H9 (cell line): ENCODE data around the gene KRTAP6-2. TPM values are rescaled to one million over a fixed set of nuclear protein-coding genes. Genes with fewer than 3 reads are reported as not detected.

ENCODE experiments used
- DNase-seq: peaks from one replicate; pipeline ENCODE4 v3.0.0-alpha.2; 2017
- H2AFZ ChIP-seq: one replicate; pipeline ENCODE4 v1.6.1; 2013; ENCODE audit warnings: mild to moderate bottlenecking, low read length, control low read depth, moderate library complexity
- H2AK5ac ChIP-seq: 2 replicates; pipeline ENCODE4 v1.6.1; 2013; ENCODE audit warnings: low read length, control low read depth, mixed read lengths; ENCODE audit not compliant: insufficient read length
- H2BK120ac ChIP-seq: one replicate; pipeline ENCODE4 v1.6.1; 2013; ENCODE audit warnings: low read depth, mild to moderate bottlenecking, low read length, control low read depth, inconsistent platforms; ENCODE audit not compliant: poor library complexity, severe bottlenecking
- H2BK12ac ChIP-seq: 2 replicates; pipeline ENCODE4 v1.6.1; 2013; ENCODE audit warnings: low read length, control low read depth, mixed read lengths, low read depth; ENCODE audit not compliant: insufficient read length
- H2BK15ac ChIP-seq: 2 replicates; pipeline ENCODE4 v1.6.1; 2013; ENCODE audit warnings: low read depth, low read length, control low read depth
- H2BK20ac ChIP-seq: one replicate; pipeline ENCODE4 v1.6.1; 2013; ENCODE audit warnings: low read depth, mild to moderate bottlenecking, low read length, control low read depth, inconsistent platforms; ENCODE audit not compliant: poor library complexity, severe bottlenecking
- H2BK5ac ChIP-seq: 2 replicates; pipeline ENCODE4 v1.6.1; 2013; ENCODE audit warnings: low read length, control low read depth, mixed read lengths; ENCODE audit not compliant: insufficient read length
- H3K14ac ChIP-seq: 2 replicates; pipeline ENCODE4 v1.6.1; 2013; ENCODE audit warnings: low read length, control low read depth; ENCODE audit not compliant: insufficient read depth
- H3K18ac ChIP-seq: 2 replicates; pipeline ENCODE4 v1.6.1; 2013; ENCODE audit warnings: low read depth, mild to moderate bottlenecking, mixed read lengths, low read length, control low read depth; ENCODE audit not compliant: insufficient read length
- H3K23ac ChIP-seq: 2 replicates; pipeline ENCODE4 v1.6.1; 2013; ENCODE audit warnings: low read length, control low read depth, mixed read lengths, low read depth; ENCODE audit not compliant: insufficient read length
- H3K23me2 ChIP-seq: 2 replicates; pipeline ENCODE4 v1.6.1; 2013; ENCODE audit warnings: low read depth, mild to moderate bottlenecking, mixed read lengths, low read length, control low read depth; ENCODE audit not compliant: insufficient read length, poor library complexity, severe bottlenecking
- H3K27ac ChIP-seq: 2 replicates; pipeline ENCODE4 v1.5.1; 2013; ENCODE audit warnings: low read length, control low read depth, mixed read lengths, low read depth; ENCODE audit not compliant: insufficient read length
- H3K27me3 ChIP-seq: 2 replicates; pipeline ENCODE4 v1.6.1; 2013; ENCODE audit warnings: low read length, control low read depth, inconsistent platforms; ENCODE audit not compliant: insufficient read depth
- H3K4ac ChIP-seq: 2 replicates; pipeline ENCODE4 v1.6.1; 2013; ENCODE audit warnings: low read depth, mild to moderate bottlenecking, control low read depth, inconsistent platforms, low read length, moderate library complexity
- H3K4me1 ChIP-seq: 2 replicates; pipeline ENCODE4 v1.6.1; 2013; ENCODE audit warnings: low read length, control low read depth, inconsistent platforms; ENCODE audit not compliant: insufficient read depth
- H3K4me2 ChIP-seq: 2 replicates; pipeline ENCODE4 v1.6.1; 2013; ENCODE audit warnings: low read length, control low read depth, mixed read lengths; ENCODE audit not compliant: insufficient read length, insufficient read depth
- H3K56ac ChIP-seq: 2 replicates; pipeline ENCODE4 v1.6.1; 2013; ENCODE audit warnings: low read depth, mild to moderate bottlenecking, mixed read lengths, low read length, control low read depth; ENCODE audit not compliant: insufficient read length
- H3K79me1 ChIP-seq: 2 replicates; pipeline ENCODE4 v1.6.1; 2013; ENCODE audit warnings: low read depth, mild to moderate bottlenecking, moderate library complexity, low read length, control low read depth, inconsistent platforms; ENCODE audit not compliant: insufficient read depth, poor library complexity, severe bottlenecking
- H3K79me2 ChIP-seq: 2 replicates; pipeline ENCODE4 v1.6.1; 2013; ENCODE audit warnings: low read length, control low read depth, inconsistent platforms; ENCODE audit not compliant: insufficient read depth
- H3K9ac ChIP-seq: 2 replicates; pipeline ENCODE4 v1.6.1; 2013; ENCODE audit warnings: low read length, control low read depth, mixed read lengths; ENCODE audit not compliant: insufficient read length; ENCODE audit errors: extremely low read depth
- H3K9me3 ChIP-seq: one replicate; pipeline ENCODE4 v1.6.1; 2013; ENCODE audit warnings: low read depth, low read length, inconsistent platforms; ENCODE audit not compliant: control insufficient read depth
- H3T11ph ChIP-seq: one replicate; pipeline ENCODE4 v1.6.1; 2013; ENCODE audit warnings: mild to moderate bottlenecking, low read length, control low read depth, inconsistent platforms
- H4K20me1 ChIP-seq: one replicate; pipeline ENCODE4 v1.6.1; 2013; ENCODE audit not compliant: control insufficient read depth, insufficient read length, insufficient read depth
- H4K5ac ChIP-seq: 2 replicates; pipeline ENCODE4 v1.6.1; 2013; ENCODE audit warnings: low read depth, mild to moderate bottlenecking, mixed read lengths, low read length, control low read depth; ENCODE audit not compliant: insufficient read length
- H4K8ac ChIP-seq: replicated peaks from 2 replicates; pipeline ENCODE4 v1.6.1; 2013; ENCODE audit warnings: low read length, control low read depth, mixed read lengths, low read depth; ENCODE audit not compliant: insufficient read length
- H4K91ac ChIP-seq: 2 replicates; pipeline ENCODE4 v1.6.1; 2013; ENCODE audit warnings: low read depth, mild to moderate bottlenecking, moderate library complexity, mixed read lengths, low read length, control low read depth; ENCODE audit not compliant: insufficient read length
- H3K27ac Mint-ChIP-seq, 3 experiments: 2 replicates in 2 of 3; 3 replicates in 1 of 3; pipeline ENCODE4 v1.8.0; 2020 to 2021; ENCODE audit warnings: mixed read lengths in 3 of 3, mild to moderate bottlenecking in 1 of 3, moderate library complexity in 1 of 3
- H3K27me3 Mint-ChIP-seq: 2 replicates; pipeline ENCODE4 v1.8.0; 2021; ENCODE audit warnings: low read depth, mild to moderate bottlenecking, moderate library complexity, mixed read lengths
- H3K36me3 Mint-ChIP-seq, 3 experiments: 2 replicates in 2 of 3; 3 replicates in 1 of 3; pipeline ENCODE4 v1.8.0; 2020 to 2021; ENCODE audit warnings: low read depth in 3 of 3, mixed read lengths in 3 of 3; ENCODE audit not compliant: insufficient read depth in 1 of 3
- H3K4me1 Mint-ChIP-seq, 2 experiments: 2 replicates each; pipeline ENCODE4 v1.8.0; 2020; ENCODE audit warnings: mixed read lengths in 2 of 2
- H3K4me3 Mint-ChIP-seq, 2 experiments: 2 replicates in 1 of 2; 3 replicates in 1 of 2; pipeline ENCODE4 v1.8.0; 2020 to 2021; ENCODE audit warnings: mild to moderate bottlenecking in 2 of 2, mixed read lengths in 2 of 2, moderate library complexity in 1 of 2
- H3K9me3 Mint-ChIP-seq, 2 experiments: 2 replicates in 1 of 2; 3 replicates in 1 of 2; pipeline ENCODE4 v1.8.0; 2020; ENCODE audit warnings: mild to moderate bottlenecking in 2 of 2, mixed read lengths in 2 of 2, moderate library complexity in 1 of 2
- WGBS: extraction: QIAGEN DNeasy Blood & Tissue Kit; methylation state at CpG from one replicate; pipeline ENCODE4 v1.1.7; 2013; ENCODE audit warnings: missing lambda C conversion rate, low lambda C conversion rate, mixed read lengths; ENCODE audit not compliant: insufficient read length; ENCODE audit errors: extremely low coverage; 5-methylcytosine and 5-hydroxymethylcytosine counted together
- total RNA-seq: library from RNA; stranded (reverse); gene quantifications from 2 replicates; pipeline ENCODE4 v1.2.1, GENCODE V29; 2021
- TF ChIP-seq, protein P1 (sequence below): fragments of 200-600 bp; sonication (generic); conservative IDR thresholded peaks from 3 replicates; pipeline ENCODE4 v1.8.0; 2021; ENCODE audit warnings: antibody characterized with exemption, mild to moderate bottlenecking

The KRTAP6-2 gene
- total RNA-seq, 1 experiment from 2014 or later, result not detected

DNA sequence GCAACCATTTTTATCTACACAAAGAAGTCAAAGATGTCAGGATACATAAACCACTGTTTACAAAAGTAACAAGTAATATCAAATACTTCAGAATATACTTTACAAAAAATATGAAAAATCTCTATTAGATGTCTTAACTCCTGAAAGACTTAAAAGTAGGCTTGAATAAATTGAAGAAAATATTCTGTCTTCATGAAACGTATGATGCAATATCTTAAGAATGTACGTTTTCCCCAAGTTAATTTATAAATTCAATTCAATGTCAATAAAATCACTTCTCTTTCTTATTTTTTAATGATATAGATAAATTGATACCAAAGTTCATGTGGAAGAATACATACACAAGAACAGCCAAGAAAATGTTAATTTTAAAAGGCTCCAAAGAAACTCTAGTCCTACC is 43.6 kb downstream of the KRTAP6-2 start:
- H3K23ac ChIP-seq, result no peak overlapping the region
- Mint-ChIP-seq H3K9me3 (peaks cover 7 to 34% of the 10 kb centered on the region in 2 experiments; a peak in 4 of 5 replicates), H3K4me3 (no peak overlapping the region), H3K36me3 (peaks cover 0 to 14% (median 0%) of the 10 kb centered on the region in 3 experiments; a peak in 2 of 7 replicates), H3K4me1 (no peaks in the 10 kb centered on the region), H3K27me3 (no peaks in the 10 kb centered on the region; the same call in 1 of the 2 replicates), H3K27ac (no peak overlapping the region)
- H3K79me2 ChIP-seq, result no peaks in the 10 kb centered on the region
- H2BK20ac ChIP-seq, result no peak overlapping the region
- no peak overlapping the region for H4K91ac ChIP-seq
- no peaks in the 10 kb centered on the region for H4K20me1 ChIP-seq
- H3K23me2 ChIP-seq, result no peaks in the 10 kb centered on the region
- H2BK5ac ChIP-seq, result no peak overlapping the region
- no peaks in the 10 kb centered on the region for H3K27me3 ChIP-seq
- no peak overlapping the region for H3K56ac ChIP-seq
- no peak overlapping the region for H3K9ac ChIP-seq
- no peak overlapping the region for H3K27ac ChIP-seq
- H2BK15ac ChIP-seq, result no peak overlapping the region
- no peak overlapping the region for H3K4ac ChIP-seq
- no peaks in the 10 kb centered on the region for H3K9me3 ChIP-seq
- H2AFZ ChIP-seq, result no peak overlapping the region
- no CpG with 5 or more reads among the region's 2 CpGs for WGBS
- no peak for DNase-seq
- TF ChIP-seq, protein P1, sequence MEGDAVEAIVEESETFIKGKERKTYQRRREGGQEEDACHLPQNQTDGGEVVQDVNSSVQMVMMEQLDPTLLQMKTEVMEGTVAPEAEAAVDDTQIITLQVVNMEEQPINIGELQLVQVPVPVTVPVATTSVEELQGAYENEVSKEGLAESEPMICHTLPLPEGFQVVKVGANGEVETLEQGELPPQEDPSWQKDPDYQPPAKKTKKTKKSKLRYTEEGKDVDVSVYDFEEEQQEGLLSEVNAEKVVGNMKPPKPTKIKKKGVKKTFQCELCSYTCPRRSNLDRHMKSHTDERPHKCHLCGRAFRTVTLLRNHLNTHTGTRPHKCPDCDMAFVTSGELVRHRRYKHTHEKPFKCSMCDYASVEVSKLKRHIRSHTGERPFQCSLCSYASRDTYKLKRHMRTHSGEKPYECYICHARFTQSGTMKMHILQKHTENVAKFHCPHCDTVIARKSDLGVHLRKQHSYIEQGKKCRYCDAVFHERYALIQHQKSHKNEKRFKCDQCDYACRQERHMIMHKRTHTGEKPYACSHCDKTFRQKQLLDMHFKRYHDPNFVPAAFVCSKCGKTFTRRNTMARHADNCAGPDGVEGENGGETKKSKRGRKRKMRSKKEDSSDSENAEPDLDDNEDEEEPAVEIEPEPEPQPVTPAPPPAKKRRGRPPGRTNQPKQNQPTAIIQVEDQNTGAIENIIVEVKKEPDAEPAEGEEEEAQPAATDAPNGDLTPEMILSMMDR, result no peak
- no peaks in the 10 kb centered on the region for H3K4me1 ChIP-seq
- H3K18ac ChIP-seq, result no peak overlapping the region
- H3T11ph ChIP-seq, result no peak overlapping the region
- H4K5ac ChIP-seq, result no peak overlapping the region
- no peak overlapping the region for H3K14ac ChIP-seq
- no peak overlapping the region for H2BK120ac ChIP-seq
- no peak overlapping the region for H4K8ac ChIP-seq
- no peaks in the 10 kb centered on the region for H3K79me1 ChIP-seq
- no peak overlapping the region for H2BK12ac ChIP-seq
- no peak overlapping the region for H3K4me2 ChIP-seq
- no peak overlapping the region for H2AK5ac ChIP-seq
